Endothelial cell of umbilical vein (primary cell): ENCODE measurements around the gene USP8.

Experiments used
- CTCF ChIP-seq, 2 donors: IDR thresholded peaks; 1 replicate in 1 of 2; 2 replicates in 1 of 2; pipeline ENCODE4 v1.5.1; 2011; ENCODE audit warnings: low read length in 2 of 2, mild to moderate bottlenecking in 2 of 2, moderate library complexity in 2 of 2, control low read depth in 1 of 2, inconsistent platforms in 1 of 2, low read depth in 1 of 2; ENCODE audit not compliant: insufficient read depth in 1 of 2; ENCODE audit errors: extremely low read depth in 1 of 2
- EZH2 ChIP-seq: IDR thresholded peaks from 2 replicates; pipeline ENCODE4 v1.6.1; 2012; ENCODE audit warnings: borderline replicate concordance, low read depth, mild to moderate bottlenecking, moderate library complexity, low read length, inconsistent platforms; ENCODE audit not compliant: severe bottlenecking
- JUN ChIP-seq: IDR thresholded peaks from 2 replicates; pipeline ENCODE4 v1.6.1; 2011; ENCODE audit warnings: borderline replicate concordance, low read depth; ENCODE audit not compliant: insufficient read length, insufficient read depth
- MAX ChIP-seq: IDR thresholded peaks from 2 replicates; pipeline ENCODE4 v1.6.1; 2011; ENCODE audit not compliant: insufficient read depth, insufficient read length
- MYC ChIP-seq: IDR thresholded peaks from one replicate; pipeline ENCODE4 v1.6.1; 2011; ENCODE audit warnings: mild to moderate bottlenecking, low read depth, low read length
- POLR2A ChIP-seq: IDR thresholded peaks from 2 replicates; pipeline ENCODE4 v1.6.1; 2012; ENCODE audit warnings: low read depth, mild to moderate bottlenecking, control low read depth, low read length
- POLR2AphosphoS5 ChIP-seq: IDR thresholded peaks from 2 replicates; pipeline ENCODE4 v1.6.1; 2012; ENCODE audit warnings: low read depth, mild to moderate bottlenecking, control low read depth, low read length, moderate library complexity; ENCODE audit not compliant: insufficient read depth

GRCh38 chr15:50544368-50544767, 120.2 kb downstream of the USP8 start:
- TF ChIP-seq MYC, result no peak
- TF ChIP-seq EZH2, result no peak
- TF ChIP-seq POLR2AphosphoS5, result no peak
- TF ChIP-seq CTCF (IDR thresholded peaks at IDR 0.05; ENCODE audit: extremely low read depth in 1 of 2, insufficient read depth in 1 of 2, low read depth in 1 of 2, low read length in 2 of 2), result no peak
- TF ChIP-seq JUN, result no peak
- no peak for TF ChIP-seq POLR2A
- no peak for TF ChIP-seq MAX
